Neural progenitor cell (in vitro differentiated cells): ENCODE measurements around the gene KLHL21.

Experiments
- CTCF ChIP-seq: fragments of 200-600 bp; sonication (generic); IDR thresholded peaks from 2 replicates; pipeline ENCODE4 v1.5.1; 2017; ENCODE audit warnings: antibody characterized with exemption, mild to moderate bottlenecking
- EZH2 ChIP-seq: fragments of 200-600 bp; sonication (generic); IDR thresholded peaks from 2 replicates; pipeline ENCODE4 v1.6.1; 2017; ENCODE audit warnings: antibody characterized with exemption, mild to moderate bottlenecking, moderate library complexity
- EZH2phosphoT487 ChIP-seq: fragments of 200-600 bp; sonication (generic); IDR thresholded peaks from 2 replicates; pipeline ENCODE4 v1.6.1; 2017; ENCODE audit warnings: antibody characterized with exemption

- no peak for TF ChIP-seq CTCF
- no peak for TF ChIP-seq EZH2
- no peak for TF ChIP-seq EZH2phosphoT487
These were observed 10.2 kb downstream of the KLHL21 start for GRCh38 chr1:6592441-6592840.
